HEK293 (cell line): ENCODE results near the gene KRTDAP.

Source experiments
- CTCF ChIP-seq: fragments of 450-650 bp; formaldehyde crosslinking; IDR thresholded peaks from 2 replicates; pipeline ENCODE4 v1.5.1; 2016; ENCODE audit warnings: missing biosample characterization, missing genetic modification characterization
- REST ChIP-seq: fragments of 450-650 bp; formaldehyde crosslinking; IDR thresholded peaks from 2 replicates; pipeline ENCODE4 v1.5.1; 2016; ENCODE audit warnings: missing biosample characterization, missing genetic modification characterization
- TCF7L2 ChIP-seq: IDR thresholded peaks from 2 replicates; pipeline ENCODE4 v1.6.1; 2011; ENCODE audit warnings: low read depth, mild to moderate bottlenecking, inconsistent platforms, low read length, moderate library complexity, borderline replicate concordance
- ZEB2 ChIP-seq: fragments of 450-650 bp; formaldehyde crosslinking; IDR thresholded peaks from 2 replicates; pipeline ENCODE4 v1.5.1; 2016; ENCODE audit warnings: missing biosample characterization, missing genetic modification characterization
- ZFP69B ChIP-seq: fragments of 450-650 bp; formaldehyde crosslinking; IDR thresholded peaks from 2 replicates; pipeline ENCODE4 v1.5.1; 2016; ENCODE audit warnings: missing biosample characterization, missing genetic modification characterization
- ZNF133 ChIP-seq: fragments of 450-650 bp; formaldehyde crosslinking; IDR thresholded peaks from 2 replicates; pipeline ENCODE4 v1.5.1; 2016; ENCODE audit warnings: missing biosample characterization, missing genetic modification characterization
- ZNF169 ChIP-seq: fragments of 450-650 bp; formaldehyde crosslinking; IDR thresholded peaks from 2 replicates; pipeline ENCODE4 v1.5.1; 2016; ENCODE audit warnings: missing biosample characterization, missing genetic modification characterization
- ZNF174 ChIP-seq: fragments of 450-650 bp; formaldehyde crosslinking; IDR thresholded peaks from 2 replicates; pipeline ENCODE4 v1.5.0; 2017; ENCODE audit warnings: missing biosample characterization, mild to moderate bottlenecking, missing genetic modification characterization
- ZNF239 ChIP-seq: fragments of 450-650 bp; formaldehyde crosslinking; IDR thresholded peaks from 2 replicates; pipeline ENCODE4 v1.5.1; 2016; ENCODE audit warnings: missing biosample characterization, missing genetic modification characterization
- ZNF274 ChIP-seq, 2 experiments: fragments of 200-500 bp in 1 of 2; fragments of 450-650 bp in 1 of 2; sonication (Bioruptor generic) in 1 of 2; formaldehyde crosslinking in 1 of 2; IDR thresholded peaks; 2 replicates each; pipeline versions ENCODE4 v1.5.1 to v1.6.1; 2014 to 2016; ENCODE audit warnings: borderline replicate concordance in 1 of 2, inconsistent platforms in 1 of 2, low read length in 1 of 2, missing biosample characterization in 1 of 2, missing genetic modification characterization in 1 of 2
- ZNF292 ChIP-seq: fragments of 450-650 bp; formaldehyde crosslinking; IDR thresholded peaks from 2 replicates; pipeline ENCODE4 v1.5.1; 2016; ENCODE audit warnings: low read depth, missing biosample characterization, missing genetic modification characterization, borderline replicate concordance
- ZNF639 ChIP-seq: fragments of 450-650 bp; formaldehyde crosslinking; IDR thresholded peaks from 2 replicates; pipeline ENCODE4 v1.5.1; 2016; ENCODE audit warnings: missing biosample characterization, missing genetic modification characterization
- ZNF785 ChIP-seq: fragments of 450-650 bp; formaldehyde crosslinking; IDR thresholded peaks from 2 replicates; pipeline ENCODE4 v1.5.1; 2016; ENCODE audit warnings: missing biosample characterization, missing genetic modification characterization
- ZSCAN4 ChIP-seq: fragments of 450-650 bp; formaldehyde crosslinking; IDR thresholded peaks from 2 replicates; pipeline ENCODE4 v1.5.1; 2017; ENCODE audit warnings: missing biosample characterization, missing genetic modification characterization

- TF ChIP-seq TCF7L2 (no peak), ZNF174 (tag by site-specific recombination) (no peak), ZNF239 (tag by site-specific recombination) (no peak), ZNF292 (tag by site-specific recombination) (no peak), ZNF169 (no peak), ZNF639 (tag by site-specific recombination) (no peak), ZFP69B (tag by site-specific recombination) (no peak), REST (tag by site-specific recombination) (no peak), CTCF (tag by site-specific recombination) (no peak; the same call in 1 of the 2 replicates), ZNF274 (IDR thresholded peaks at IDR 0.05; ENCODE audit: low read length) (no peak), ZNF274 (tag by site-specific recombination; IDR thresholded peaks at IDR 0.05; ENCODE audit: borderline replicate concordance) (no peak), ZNF133 (tag by site-specific recombination) (no peak), ZEB2 (tag by site-specific recombination) (no peak; the same call in 1 of the 2 replicates), ZNF785 (tag by site-specific recombination) (no peak), ZSCAN4 (tag by site-specific recombination) (no peak)
Observed at GRCh38 chr19:35510626-35510964, 20.3 kb upstream of the KRTDAP start.
